AG04450 (cell line): ENCODE measurements around the gene TSPYL4. TPM values are rescaled to one million over a fixed set of nuclear protein-coding genes. Genes with fewer than 3 reads are reported as not detected.

Experiments used
- CTCF ChIA-PET: fragments of 300-600, 350-600 bp; formaldehyde crosslinking; extraction: SDS; loops from one replicate; lab custom pipeline; 2022; ENCODE audit warnings: antibody characterized with exemption, inconsistent platforms; lab: Charles Lee
- POLR2A ChIA-PET: fragments of 350-600 bp; formaldehyde crosslinking; extraction: SDS; loops from one replicate; lab custom pipeline; 2021; ENCODE audit warnings: antibody characterized with exemption, inconsistent platforms; lab: Yijun Ruan, JAX
- DNase-seq: peaks from one replicate; pipeline ENCODE4 v3.0.0-alpha.2; 2011; ENCODE audit warnings: low read depth, low spot score
- H3K27ac ChIP-seq: one replicate; pipeline ENCODE4 v1.5.1; 2012; ENCODE audit warnings: low read depth, low read length, control low read depth
- H3K27me3 ChIP-seq: one replicate; pipeline ENCODE4 v1.6.0; 2012; ENCODE audit warnings: low read length; ENCODE audit not compliant: control insufficient read depth, insufficient read depth
- H3K4me3 ChIP-seq: 2 replicates; pipeline ENCODE4 v1.5.1; 2011; ENCODE audit warnings: mild to moderate bottlenecking, low read depth, low read length, control low read depth
- H3K9me3 ChIP-seq: 2 replicates; pipeline ENCODE4 v1.5.1; 2012; ENCODE audit warnings: low read length; ENCODE audit not compliant: control insufficient read depth, insufficient read depth
- CTCF ChIP-seq: IDR thresholded peaks from 2 replicates; pipeline ENCODE4 v1.5.1; 2011; ENCODE audit warnings: low read depth, low read length, control low read depth, inconsistent platforms
- polyA minus RNA-seq: library from RNA; depleted of rRNA, polyadenylated mRNA; stranded (reverse); fragments of >200 nt; gene quantifications from 2 replicates; pipeline ENCODE4 v1.2.3, GENCODE V29; 2011; rRNA and poly(A)+ RNA removed
- polyA plus RNA-seq: library from polyadenylated mRNA; depleted of rRNA; stranded (reverse); fragments of >200 nt; gene quantifications from 2 replicates; pipeline ENCODE4 v1.2.3, GENCODE V29; 2011; rRNA removed

Gene TSPYL4
- 22.0 and 25.1 TPM in 2 replicates for polyA plus RNA-seq
- 22.9 and 25.9 TPM in 2 replicates for polyA minus RNA-seq

- Histone ChIP-seq H3K9me3 (peaks cover 5% of the 10 kb centered on the region; the same call in 1 of the 2 replicates), H3K27me3 (no peaks in the 10 kb centered on the region), H3K27ac (peak within 1 kb of the TSS; percentile 86), H3K4me3 (peak within 1 kb of the TSS; percentile 97)
- POLR2A ChIA-PET = interaction anchor here (0.7 to 1.9 kb wide), 4 partner anchors 15 to 36 kb away, joined by 3 to 15 read pairs (median 6); partner anchors contain the start of gene TSPYL1
- CTCF ChIA-PET = interaction anchor here (1.1 to 3.8 kb wide), 5 partner anchors 9 to 280 kb away, joined by 3 to 45 read pairs (median 3); no protein-coding TSS in a partner anchor
- no peak for TF ChIP-seq CTCF
- peak; percentile 91 for DNase-seq
These were observed at the start of gene TSPYL4 for GRCh38 chr6:116253505-116254296. TSPYL4 (minus strand) TSS chr6:116254075; CDS start chr6:116254008, 67 bp downstream.

GRCh38 chr6:116301104-116301503, 47.2 kb upstream of the TSPYL4 start:
- Histone ChIP-seq H3K9me3 (no peaks in the 10 kb centered on the region), H3K27ac (no peak overlapping the region), H3K27me3 (no peaks in the 10 kb centered on the region), H3K4me3 (no peak overlapping the region)
- ChIA-PET CTCF (interaction anchor here (1.5 kb wide), 1 partner anchor 14 kb away, joined by 3 read pairs; no protein-coding TSS in a partner anchor), POLR2A (no interaction called here)
- TF ChIP-seq CTCF = no peak
- DNase-seq = no peak

GRCh38 chr6:116300566-116300965, 46.7 kb upstream of the TSPYL4 start:
- CTCF ChIA-PET = interaction anchor here (1.5 kb wide), 1 partner anchor 13 kb away, joined by 3 read pairs; no protein-coding TSS in a partner anchor
- TF ChIP-seq CTCF = no peak

GRCh38 chr6:116298973-116299372, 45.1 kb upstream of the TSPYL4 start:
- TF ChIP-seq CTCF = no peak
- no peak for DNase-seq
- Histone ChIP-seq H3K4me3 (no peak overlapping the region), H3K9me3 (no peaks in the 10 kb centered on the region), H3K27ac (no peak overlapping the region), H3K27me3 (no peaks in the 10 kb centered on the region)
- ChIA-PET CTCF (interaction anchor here (1.4 kb wide), 1 partner anchor 262 kb away, joined by 3 read pairs; no protein-coding TSS in a partner anchor), POLR2A (no interaction called here)

More at GRCh38 chr6:116300566-116300965, 46.7 kb upstream of the TSPYL4 start:
- Histone ChIP-seq H3K27me3 (no peaks in the 10 kb centered on the region), H3K27ac (no peak overlapping the region), H3K9me3 (no peaks in the 10 kb centered on the region), H3K4me3 (no peak overlapping the region)
- no peak for DNase-seq
- POLR2A ChIA-PET = no interaction called here

- ChIA-PET CTCF (interaction anchor here (1.4 to 3.2 kb wide), 2 partner anchors 10 to 263 kb away, joined by 3 to 13 read pairs; no protein-coding TSS in a partner anchor), POLR2A (no interaction called here)
- Histone ChIP-seq H3K4me3 (no peak overlapping the region), H3K27me3 (no peaks in the 10 kb centered on the region), H3K27ac (no peak overlapping the region), H3K9me3 (no peaks in the 10 kb centered on the region)
- no peak for TF ChIP-seq CTCF
- no peak for DNase-seq
These were observed 44.4 kb upstream of the TSPYL4 start for GRCh38 chr6:116298273-116298672.
